NCI-H345 treated with DMSO at 0.1 percent for 48 hours (cell line): ENCODE data around the gene HDAC10.
A peak's percentile ranks its signal among the peaks of the same experiment; 100 is the strongest.

ENCODE experiments used
- DNase-seq: peaks from one replicate; lab custom pipeline; 2025; ENCODE audit not compliant: unreplicated experiment; lab: John Stamatoyannopoulos, UW

Gene HDAC10

GRCh38 chr22:50257041-50257440 is 6.0 kb upstream of the HDAC10 start:
- no peak for DNase-seq

DNA sequence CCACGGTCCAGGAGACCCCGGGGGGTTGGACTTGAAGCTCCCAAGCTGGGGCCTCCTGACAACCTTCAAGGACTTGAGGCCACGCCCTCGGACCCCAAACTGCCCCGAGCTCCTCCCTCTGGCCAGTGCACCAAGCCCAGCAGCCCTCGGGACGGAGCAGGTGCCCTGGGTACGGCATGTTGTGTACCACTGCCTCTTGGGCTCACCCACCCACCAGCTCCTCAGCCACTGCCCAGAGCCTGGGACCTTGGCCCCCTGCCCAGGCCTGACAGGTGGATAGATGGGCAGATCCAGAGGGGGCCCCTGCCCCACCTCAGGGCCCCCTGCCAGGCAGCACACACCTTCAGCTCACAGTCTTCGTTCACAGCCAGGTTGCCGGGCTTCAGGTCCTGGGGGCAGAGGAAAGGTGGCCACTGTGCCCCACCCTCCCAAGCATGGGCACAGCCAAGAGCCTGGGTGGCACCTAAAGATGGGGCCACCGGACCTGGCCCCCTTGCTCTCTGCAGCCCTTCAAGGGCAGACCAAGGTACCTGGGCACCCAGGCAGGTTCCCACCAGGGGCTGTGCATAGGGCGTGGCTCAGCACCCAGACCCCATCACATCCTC is 5.3 kb upstream of the HDAC10 start:
- DNase-seq, result no peak

GRCh38 chr22:50255607-50256006 is 4.5 kb upstream of the HDAC10 start:
- DNase-seq, result no peak

- DNase-seq, result no peak
These were observed 4.0 kb upstream of the HDAC10 start for GRCh38 chr22:50255099-50255498.

GRCh38 chr22:50253941-50254340 is 2.9 kb upstream of the HDAC10 start:
- DNase-seq, result no peak

DNA sequence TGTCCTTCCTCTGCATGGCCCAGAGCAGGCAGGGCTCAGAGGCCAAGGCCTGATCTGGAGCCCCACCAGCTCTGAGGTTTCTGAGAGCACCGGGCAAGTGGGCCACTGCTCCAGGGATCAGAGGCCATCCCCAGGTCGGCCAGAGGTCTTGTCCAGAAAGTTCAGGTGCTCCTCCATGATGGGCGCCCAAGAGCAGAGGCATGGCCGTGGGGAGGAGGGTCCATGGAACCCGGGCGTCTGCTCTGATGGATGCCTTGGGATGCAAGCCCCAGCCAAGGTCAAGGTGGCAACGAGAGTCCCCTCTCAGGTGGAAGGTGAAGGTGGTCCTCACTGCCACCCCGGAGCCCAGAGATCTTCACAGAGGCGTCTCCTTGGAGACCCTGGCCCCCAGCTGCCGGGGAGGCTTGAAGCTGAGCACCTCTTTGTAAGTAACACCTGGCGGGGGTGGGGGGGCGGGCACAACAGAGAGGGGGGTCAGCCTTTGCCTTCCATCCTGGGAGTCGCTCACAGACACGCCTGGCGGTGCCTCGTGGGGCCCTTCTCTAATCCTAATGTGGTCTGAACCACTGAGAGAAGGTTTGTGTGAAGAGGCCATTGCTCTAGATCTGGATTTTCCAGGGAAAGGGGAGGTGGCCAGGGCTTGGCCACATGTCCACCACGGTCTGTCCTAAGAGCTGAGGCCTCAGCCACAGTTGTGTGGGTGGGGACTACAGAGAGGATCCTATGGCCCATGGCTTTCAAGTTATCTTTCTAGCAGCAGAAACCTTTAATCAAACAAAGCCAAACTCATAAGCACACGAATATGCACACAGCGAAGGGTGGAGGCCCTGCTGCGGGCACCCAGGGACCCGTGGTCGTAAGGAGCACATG is 2.2 kb upstream of the HDAC10 start:
- no peak for DNase-seq

DNA sequence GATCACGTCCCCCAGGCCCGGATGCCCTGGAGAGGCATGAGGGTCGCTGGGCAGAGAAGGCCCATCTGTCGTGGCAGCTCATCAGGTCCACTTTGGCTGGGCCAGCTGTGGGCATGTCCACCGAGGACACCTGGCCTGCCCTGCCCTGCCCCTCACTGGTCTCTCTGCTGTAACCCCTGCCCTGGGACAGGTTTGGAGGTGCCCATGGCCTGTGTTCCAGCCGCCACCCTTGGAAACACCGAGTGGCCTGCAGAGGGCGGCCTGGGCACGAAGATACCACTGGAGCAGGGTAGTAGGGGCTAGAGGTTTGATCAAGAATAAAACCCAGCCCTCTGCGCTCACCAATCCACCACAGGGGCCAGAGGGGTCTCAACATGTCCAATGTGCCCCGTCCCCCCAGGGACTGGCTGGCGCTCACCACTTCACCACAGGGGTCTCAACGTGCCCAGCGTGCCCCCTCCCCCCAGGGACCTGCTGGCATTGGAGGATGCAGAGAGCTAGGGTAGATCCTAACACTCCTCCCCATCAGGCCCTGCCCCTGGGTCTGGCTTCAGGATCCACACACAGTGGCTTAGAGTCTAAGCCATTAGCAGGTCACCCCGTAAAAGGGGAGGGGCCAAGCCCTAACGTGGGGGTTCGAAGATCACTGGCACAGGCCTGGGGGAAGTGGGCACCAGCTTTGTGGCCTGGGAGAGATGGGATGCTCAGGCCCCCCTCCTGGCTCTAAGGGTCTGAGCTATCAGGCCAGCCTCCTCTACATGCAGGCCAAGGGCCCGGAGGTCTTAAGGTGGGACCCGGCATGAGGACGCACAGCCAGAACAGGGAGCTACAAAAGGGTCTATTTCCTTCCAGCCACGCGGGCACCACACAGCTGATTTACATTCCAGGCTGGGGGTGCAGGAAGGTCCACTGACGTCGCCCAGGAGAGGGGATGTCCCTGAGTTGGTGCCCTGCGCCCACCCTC is 1.3 kb upstream of the HDAC10 start:
- DNase-seq, result no peak

DNA sequence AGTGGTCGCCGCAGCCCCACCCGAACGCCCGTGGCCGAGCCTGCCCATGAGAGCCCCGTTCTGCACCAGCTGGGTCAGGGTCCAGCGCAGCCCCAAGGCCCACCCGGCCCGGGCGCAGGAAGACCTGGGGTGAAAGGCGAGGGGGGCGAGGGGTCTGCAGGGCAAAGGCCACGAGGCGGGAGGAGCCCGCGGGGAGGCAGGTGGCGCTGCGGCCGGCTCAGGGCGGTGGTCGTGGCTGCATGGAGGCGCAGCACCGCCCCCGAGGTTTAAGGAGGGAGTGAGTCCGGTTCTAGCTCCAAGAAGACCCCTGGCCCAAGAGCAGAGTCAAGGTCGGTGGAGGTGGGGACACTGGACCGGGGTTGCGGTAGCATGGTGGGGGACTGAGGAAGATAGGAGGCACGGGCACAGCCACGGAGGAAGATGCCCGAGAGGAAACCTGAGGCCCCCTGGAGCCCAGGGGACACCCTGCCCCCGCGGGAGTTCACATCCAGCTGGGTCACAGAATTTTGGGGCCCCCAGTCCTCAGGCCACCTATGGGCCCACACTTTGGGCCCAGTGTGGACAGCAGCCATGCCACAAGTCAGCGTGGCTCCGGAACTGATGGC is 514 bp upstream of the HDAC10 start:
- DNase-seq, result no peak

- DNase-seq, result no peak
These were observed 863 bp downstream of the HDAC10 start for GRCh38 chr22:50250249-50250554.

- no peak for DNase-seq
These were observed 1.5 kb downstream of the HDAC10 start for GRCh38 chr22:50249341-50250248.

DNA sequence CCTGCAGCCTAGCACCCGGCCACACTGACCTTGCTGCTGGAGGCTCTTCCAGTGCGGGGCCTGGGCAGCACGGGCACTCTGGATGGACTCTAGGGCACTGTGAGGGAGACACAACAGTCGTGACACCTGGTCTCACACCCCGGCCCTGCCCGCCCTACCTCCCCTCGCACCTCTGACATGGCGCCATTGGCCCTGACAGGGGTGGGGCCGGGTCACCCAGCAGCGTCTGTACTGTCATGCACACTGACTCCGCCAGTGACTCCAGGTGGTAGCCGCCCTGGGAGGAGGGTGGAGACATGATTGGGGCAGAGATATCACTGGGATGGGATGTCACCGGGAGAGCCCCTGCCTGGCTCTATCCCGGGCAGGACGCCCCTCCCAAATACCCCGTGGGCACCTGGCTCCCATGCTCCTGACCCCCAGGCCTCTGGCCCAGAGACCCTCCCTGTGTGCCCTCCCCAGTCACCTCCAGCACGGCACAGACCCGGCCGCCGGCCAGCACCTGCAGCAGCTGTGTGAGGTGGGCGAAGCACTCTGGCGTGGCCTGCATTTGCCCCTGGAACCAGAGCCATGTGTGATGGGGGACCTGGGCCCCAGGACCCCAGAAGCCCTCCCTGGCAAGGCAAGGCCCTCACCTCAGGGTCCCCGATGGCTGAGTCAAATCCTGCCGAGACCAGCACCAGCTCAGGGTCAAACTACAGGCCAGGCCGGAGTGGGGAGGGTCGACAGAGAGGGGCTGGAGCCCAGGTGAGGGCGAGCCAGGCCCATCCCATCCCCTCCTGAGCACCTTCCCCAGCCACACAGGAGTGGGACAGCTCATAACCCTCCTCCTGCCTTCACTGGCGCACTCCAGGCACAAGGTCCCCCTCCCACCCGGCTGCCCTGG is 2.6 kb downstream of the HDAC10 start:
- DNase-seq, result no peak

DNA sequence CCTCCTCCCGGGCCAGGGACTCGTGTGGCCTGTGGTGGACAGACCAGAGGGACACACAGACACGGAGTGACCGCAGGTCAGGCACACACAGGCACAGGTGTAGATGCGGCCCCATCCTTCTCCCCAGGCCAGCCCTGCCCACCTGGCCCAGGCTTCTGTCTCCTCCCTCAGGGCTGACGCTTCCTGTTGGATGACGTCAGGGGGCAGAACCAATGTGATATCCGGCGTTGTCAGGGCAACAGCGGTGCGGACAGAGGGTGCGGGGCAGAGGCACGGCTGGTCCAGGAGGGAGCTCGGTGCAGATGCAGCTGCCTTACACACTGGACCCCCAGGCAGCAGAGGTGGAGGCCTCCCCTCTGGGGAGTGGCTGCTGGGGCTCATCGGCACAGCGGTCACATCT is 3.3 kb downstream of the HDAC10 start:
- no peak for DNase-seq

DNA sequence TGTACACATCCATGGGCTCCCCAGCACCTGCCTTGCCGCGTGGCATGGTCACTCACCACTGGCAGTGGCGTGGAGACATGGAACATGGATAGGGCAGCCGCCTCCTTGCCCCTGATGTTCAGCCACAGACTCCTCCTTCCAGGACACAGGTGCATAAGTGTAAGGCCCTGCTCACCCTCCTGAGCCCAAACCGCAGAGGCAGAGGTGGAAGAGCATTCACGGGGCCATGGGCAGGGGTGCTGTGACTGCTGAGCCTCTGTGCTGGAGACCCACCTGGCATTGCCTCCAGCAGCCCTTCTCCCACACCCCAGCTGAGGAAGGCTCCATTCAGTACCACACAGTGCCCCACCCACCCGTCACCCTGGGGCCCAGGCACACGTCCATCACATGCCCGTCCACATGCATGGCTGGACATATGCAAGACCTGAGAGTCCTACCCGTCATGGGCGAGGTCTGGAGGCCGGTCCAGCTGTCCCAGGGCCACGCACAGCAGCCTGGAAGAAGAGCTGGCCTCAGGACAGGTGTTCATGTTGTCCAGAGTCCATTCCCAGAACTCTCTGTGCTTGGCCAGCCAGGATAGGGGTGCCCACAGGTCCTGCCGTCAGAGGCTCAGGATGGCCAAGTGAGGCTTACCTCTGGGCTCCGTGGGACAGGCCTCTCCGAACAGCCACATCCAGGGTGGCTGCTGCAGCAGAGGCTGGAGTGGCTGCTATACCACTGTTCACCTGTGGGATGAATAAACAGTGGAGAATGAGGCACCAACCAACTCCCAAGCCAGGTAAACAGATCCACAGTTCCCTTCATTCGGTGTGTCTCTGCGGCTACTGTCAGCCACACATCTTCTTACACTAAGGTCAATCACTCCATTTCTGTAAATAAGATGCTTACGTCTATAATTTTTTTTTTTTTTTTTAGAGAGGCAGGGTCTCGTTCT is 4.6 kb downstream of the HDAC10 start:
- no peak for DNase-seq

- no peak for DNase-seq
These were observed 5.6 kb downstream of the HDAC10 start for GRCh38 chr22:50245214-50246072.

DNA sequence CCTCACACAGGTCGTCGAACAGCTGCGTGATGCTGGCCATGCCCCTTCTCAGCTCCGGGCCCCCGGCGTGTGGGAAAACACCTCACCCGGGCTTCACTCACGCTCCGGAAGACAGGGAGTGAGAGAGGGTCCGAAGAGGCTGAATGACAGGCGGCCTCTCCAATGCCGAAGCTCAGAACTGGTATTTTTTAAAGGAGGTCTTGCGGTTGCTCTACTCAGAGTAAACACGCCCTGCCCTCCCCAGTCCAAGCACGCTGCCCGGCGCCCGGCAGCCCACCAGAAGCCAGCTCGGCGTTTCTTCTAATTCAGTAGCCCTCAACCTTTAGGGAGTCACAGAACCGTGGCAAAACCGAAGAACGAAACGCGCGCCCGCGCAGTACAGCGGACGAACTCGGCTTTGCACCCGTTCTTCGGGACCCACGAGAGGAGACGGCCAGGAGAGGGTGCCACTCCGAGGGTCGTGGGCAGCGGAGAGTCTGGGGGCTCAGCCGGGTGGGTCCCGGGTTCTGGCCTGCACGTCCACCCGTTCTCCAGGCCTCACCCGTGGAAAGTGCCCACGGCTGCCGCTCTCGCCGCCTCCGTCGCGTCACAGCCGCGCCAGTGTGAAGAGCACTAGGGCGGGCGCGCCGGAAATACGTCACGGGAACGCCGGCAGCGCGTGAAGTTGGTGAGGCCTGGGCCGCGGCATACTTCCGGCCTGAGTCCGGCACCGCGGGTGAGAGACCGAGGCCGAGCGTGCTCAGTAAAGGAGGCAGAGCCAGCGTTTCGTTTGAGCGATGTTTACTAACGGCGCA is 6.4 kb downstream of the HDAC10 start, which contains the start of gene TUBGCP6:
TSS of gene TUBGCP6 (minus strand) at position 604 of the 794 bp plus-strand sequence. CDS start at position 40, 564 bp downstream.
- DNase-seq, result peak; percentile 72

GRCh38 chr22:50243685-50244419 is 7.2 kb downstream of the HDAC10 start:
- no peak for DNase-seq
